Stimulated activated naive B cell treated with anti-CD40 and anti-IgM and Interleukin-4, amounts not matched to agents 10 μg/mL and 1 μg/mL and 100 μg/mL, for 72 hours (primary cell): Measurements from ENCODE around the gene ASB13.
A peak's percentile ranks its signal among the peaks of the same experiment; 100 is the strongest.

Experiments used
- ATAC-seq, 2 donors: fragments of 150-1000 bp; cut with Tn5 transposase; replicated peaks; 2 replicates each; pipeline ENCODE4 v1.10.0; 2021; ENCODE audit warnings: moderate library complexity in 1 of 2
- DNase-seq: peaks from one replicate; pipeline ENCODE4 v3.0.0; 2021
- H3K27ac Mint-ChIP-seq: one replicate; pipeline ENCODE4 v1.8.0; 2022; ENCODE audit warnings: mild to moderate bottlenecking, mixed read lengths
- H3K27me3 Mint-ChIP-seq, 2 donors: one replicate each; pipeline ENCODE4 v1.8.0; 2022; ENCODE audit warnings: mixed read lengths in 2 of 2
- H3K36me3 Mint-ChIP-seq, 2 donors: one replicate each; pipeline ENCODE4 v1.8.0; 2022; ENCODE audit warnings: mixed read lengths in 2 of 2, mild to moderate bottlenecking in 1 of 2
- H3K4me1 Mint-ChIP-seq, 2 donors: one replicate each; pipeline ENCODE4 v1.8.0; 2022; ENCODE audit warnings: mixed read lengths in 2 of 2, mild to moderate bottlenecking in 1 of 2
- H3K4me3 Mint-ChIP-seq, 2 donors: one replicate each; pipeline ENCODE4 v1.8.0; 2022; ENCODE audit warnings: mild to moderate bottlenecking in 2 of 2, mixed read lengths in 2 of 2, moderate library complexity in 1 of 2
- H3K9me3 Mint-ChIP-seq, 2 donors: one replicate each; pipeline ENCODE4 v1.8.0; 2022; ENCODE audit warnings: mixed read lengths in 2 of 2, mild to moderate bottlenecking in 1 of 2

Gene ASB13

GRCh38 chr10:5666008-5666840, at the start of gene ASB13:
TSS of gene ASB13 (minus strand) at chr10:5666595. CDS start at chr10:5666551, 44 bp downstream.
- H3K36me3 Mint-ChIP-seq: peaks cover 0 to 4% of the 10 kb centered on the region in 2 donors
- ATAC-seq: peak; percentile 87
- DNase-seq: peak; percentile 30
- H3K4me1 Mint-ChIP-seq: peaks cover 15 to 30% of the 10 kb centered on the region in 2 donors
- peak within 1 kb of the TSS; percentile 59 for H3K27ac Mint-ChIP-seq
- no peaks in the 10 kb centered on the region for H3K27me3 Mint-ChIP-seq
- H3K4me3 Mint-ChIP-seq: peak within 1 kb of the TSS; percentile 88 to 93
- H3K9me3 Mint-ChIP-seq: no peaks in the 10 kb centered on the region

GRCh38 chr10:5711642-5712041, 45.2 kb upstream of the ASB13 start:
- ATAC-seq (no peak), DNase-seq (no peak)
- Mint-ChIP-seq H3K4me1 (peaks cover 34 to 59% of the 10 kb centered on the region in 2 donors), H3K27ac (no peak overlapping the region), H3K36me3 (peaks cover 5 to 24% of the 10 kb centered on the region in 2 donors), H3K27me3 (no peaks in the 10 kb centered on the region), H3K4me3 (no peak overlapping the region), H3K9me3 (no peaks in the 10 kb centered on the region)

- ATAC-seq (no peak), DNase-seq (no peak)
- H3K36me3 Mint-ChIP-seq: peaks cover 5 to 24% of the 10 kb centered on the region in 2 donors
- H3K9me3 Mint-ChIP-seq: no peaks in the 10 kb centered on the region
- H3K4me1 Mint-ChIP-seq: peaks cover 34 to 59% of the 10 kb centered on the region in 2 donors
- H3K27ac Mint-ChIP-seq: no peak overlapping the region
- H3K27me3 Mint-ChIP-seq: no peaks in the 10 kb centered on the region
- no peak overlapping the region for H3K4me3 Mint-ChIP-seq
Measured at GRCh38 chr10:5710859-5711258, 44.5 kb upstream of the ASB13 start.

DNA sequence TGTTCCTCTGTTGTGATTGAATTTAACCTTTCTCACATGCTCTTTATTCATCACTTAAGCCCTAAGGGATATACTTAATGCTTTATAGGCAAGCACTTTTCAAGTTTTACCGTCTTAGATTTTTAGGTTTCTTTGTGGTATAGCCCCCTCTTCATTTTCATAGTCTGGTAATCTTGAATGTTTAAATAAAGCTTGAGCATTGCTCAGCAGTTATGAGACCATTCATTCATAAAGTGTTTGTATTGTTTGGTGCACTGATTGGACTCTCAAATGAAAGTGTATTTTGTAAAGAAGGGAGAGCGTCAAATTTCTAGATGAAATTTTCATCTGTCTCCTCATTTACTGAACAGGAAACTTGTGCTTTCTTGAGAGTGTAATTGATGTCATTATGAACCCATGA, 43.5 kb upstream of the ASB13 start:
- Mint-ChIP-seq H3K27me3 (no peaks in the 10 kb centered on the region), H3K27ac (no peak overlapping the region), H3K4me1 (peaks cover 33 to 62% of the 10 kb centered on the region in 2 donors), H3K4me3 (no peak overlapping the region), H3K9me3 (no peaks in the 10 kb centered on the region), H3K36me3 (peaks cover 4 to 23% of the 10 kb centered on the region in 2 donors)
- ATAC-seq (no peak), DNase-seq (no peak)

DNA sequence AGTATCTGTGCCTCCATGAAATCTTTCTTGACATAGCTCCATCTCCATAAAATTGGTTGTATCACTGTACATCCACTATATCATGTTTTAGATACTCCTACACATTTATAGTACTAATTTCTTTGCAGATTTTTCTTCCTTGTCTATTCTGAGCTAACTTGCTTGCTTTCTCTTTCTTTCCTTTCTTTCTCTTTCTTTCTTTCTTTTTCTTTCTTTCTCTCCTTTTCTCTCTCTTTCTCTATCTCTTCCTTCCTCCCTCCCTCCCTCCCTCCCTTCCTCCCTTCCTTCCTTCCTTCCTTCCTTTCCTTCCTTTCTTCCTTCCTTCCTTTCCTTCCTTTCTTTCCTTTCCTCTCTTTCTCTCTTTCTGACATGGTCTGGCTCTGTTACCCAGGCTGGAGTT, 42.0 kb upstream of the ASB13 start:
- DNase-seq (no peak), ATAC-seq (no peak)
- Mint-ChIP-seq H3K27me3 (no peaks in the 10 kb centered on the region), H3K4me3 (no peak overlapping the region), H3K27ac (no peak overlapping the region), H3K9me3 (no peaks in the 10 kb centered on the region), H3K36me3 (peaks cover 2 to 23% of the 10 kb centered on the region in 2 donors), H3K4me1 (peaks cover 32 to 57% of the 10 kb centered on the region in 2 donors)

- peaks cover 9 to 10% of the 10 kb centered on the region in 2 donors for H3K36me3 Mint-ChIP-seq
- ATAC-seq (no peak), DNase-seq (no peak)
- H3K27ac Mint-ChIP-seq: no peak overlapping the region
- H3K9me3 Mint-ChIP-seq: no peaks in the 10 kb centered on the region
- no peaks in the 10 kb centered on the region for H3K27me3 Mint-ChIP-seq
- H3K4me3 Mint-ChIP-seq: no peak overlapping the region
- H3K4me1 Mint-ChIP-seq: peaks cover 18 to 37% of the 10 kb centered on the region in 2 donors
Measured at GRCh38 chr10:5698062-5698461, 31.7 kb upstream of the ASB13 start.

DNA sequence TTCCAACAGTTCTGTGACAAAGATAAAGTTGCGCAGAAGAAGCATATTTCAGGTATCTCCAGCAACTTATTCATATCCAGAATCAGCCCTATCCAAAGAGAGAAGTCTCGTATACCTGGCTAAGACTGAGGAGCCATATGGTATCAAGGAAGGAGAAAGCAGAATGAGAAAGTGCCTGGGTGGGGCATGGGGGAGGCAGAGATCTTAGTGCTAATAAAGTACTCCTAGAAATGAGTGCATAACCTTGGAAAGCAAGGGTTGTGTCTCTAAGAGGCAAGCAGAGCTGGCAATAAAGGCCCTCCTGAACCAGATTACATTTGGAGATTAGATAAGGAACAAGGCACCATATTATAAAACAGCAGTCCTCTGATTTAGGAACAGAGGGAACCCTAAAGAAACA, 30.9 kb upstream of the ASB13 start:
- no peaks in the 10 kb centered on the region for H3K27me3 Mint-ChIP-seq
- ATAC-seq: no peak
- H3K9me3 Mint-ChIP-seq: no peaks in the 10 kb centered on the region
- H3K36me3 Mint-ChIP-seq: peaks cover 9 to 10% of the 10 kb centered on the region in 2 donors
- DNase-seq: no peak
- no peak overlapping the region for H3K4me3 Mint-ChIP-seq
- peaks cover 22 to 45% of the 10 kb centered on the region in 2 donors for H3K4me1 Mint-ChIP-seq
- H3K27ac Mint-ChIP-seq: no peak overlapping the region

GRCh38 chr10:5694573-5694972, 28.2 kb upstream of the ASB13 start:
- H3K4me3 Mint-ChIP-seq: no peak overlapping the region
- peaks cover 9 to 10% of the 10 kb centered on the region in 2 donors for H3K36me3 Mint-ChIP-seq
- H3K27ac Mint-ChIP-seq: no peak overlapping the region
- DNase-seq (no peak), ATAC-seq (no peak)
- H3K27me3 Mint-ChIP-seq: no peaks in the 10 kb centered on the region
- no peaks in the 10 kb centered on the region for H3K9me3 Mint-ChIP-seq
- peaks cover 25 to 54% of the 10 kb centered on the region in 2 donors for H3K4me1 Mint-ChIP-seq

DNA sequence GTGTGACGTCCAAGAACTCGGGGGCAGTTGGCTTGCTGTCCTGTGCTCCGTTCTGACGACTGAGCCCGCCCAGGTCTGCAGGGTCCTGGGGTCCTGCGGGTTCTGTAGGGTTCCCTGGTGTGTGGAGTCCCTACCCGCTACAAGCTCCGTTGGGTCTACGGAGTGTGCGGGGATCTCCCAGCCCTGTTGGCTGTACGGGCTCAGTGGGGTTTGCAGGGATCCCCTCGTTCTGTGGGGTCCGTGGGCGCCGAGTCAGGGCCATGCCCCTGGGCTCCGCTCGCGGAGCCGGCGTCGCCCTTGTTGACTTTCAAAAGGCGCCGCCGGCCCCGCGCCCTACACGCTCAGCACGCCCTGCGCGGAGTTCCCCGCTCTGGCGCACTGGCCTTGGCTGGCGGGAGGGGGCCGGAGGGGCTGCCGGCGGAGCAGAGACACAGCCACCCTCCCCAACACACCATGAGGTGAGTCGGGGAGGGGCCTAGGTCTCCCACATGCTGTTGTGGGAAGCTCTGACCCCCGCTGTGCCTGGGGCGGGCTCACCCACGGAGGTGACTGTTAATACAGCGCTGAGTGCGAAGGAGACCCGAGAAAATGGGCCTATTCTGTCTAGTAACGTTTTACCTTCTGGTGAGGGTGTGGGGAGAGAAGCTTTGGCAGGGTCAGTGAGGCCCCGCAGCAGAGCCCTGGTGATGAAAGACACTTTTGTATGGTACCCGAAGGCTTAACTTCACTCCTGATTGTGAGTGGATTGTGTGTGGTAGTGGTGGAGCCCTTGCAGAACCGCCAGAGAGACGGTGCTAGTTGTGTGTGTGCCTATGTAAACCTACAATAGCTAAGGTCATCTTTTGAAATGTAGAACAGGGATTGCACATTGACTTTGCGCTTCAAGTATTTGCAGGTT, 26.3 kb upstream of the ASB13 start:
- ATAC-seq: peak; percentile 90 to 94

DNA sequence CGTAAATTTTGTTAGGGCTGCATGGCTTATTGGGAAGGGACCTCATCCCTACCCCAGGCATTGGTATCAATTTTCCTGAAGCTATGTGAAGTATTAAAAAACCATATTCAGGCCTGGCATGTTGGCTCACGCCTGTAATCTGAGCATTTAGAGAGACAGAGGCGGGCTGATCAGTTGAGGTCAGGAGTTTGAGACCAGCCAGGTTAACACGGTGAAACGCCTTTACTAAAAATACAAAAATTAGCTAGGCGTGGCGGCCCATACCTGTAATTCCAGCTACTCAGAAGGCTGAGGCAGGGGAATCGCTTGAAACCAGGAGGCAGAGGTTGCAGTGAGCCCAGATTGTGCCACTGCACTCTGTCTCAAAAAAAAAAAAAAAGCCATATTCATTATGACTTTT, 25.4 kb upstream of the ASB13 start:
- no peaks in the 10 kb centered on the region for H3K9me3 Mint-ChIP-seq
- no peak overlapping the region for H3K27ac Mint-ChIP-seq
- no peak for ATAC-seq
- H3K4me3 Mint-ChIP-seq: peak overlapping the region in 1 of 2 donors; percentile 19
- peaks cover 24 to 65% of the 10 kb centered on the region in 2 donors for H3K4me1 Mint-ChIP-seq
- no peaks in the 10 kb centered on the region for H3K27me3 Mint-ChIP-seq
- H3K36me3 Mint-ChIP-seq: peaks cover 5 to 10% of the 10 kb centered on the region in 2 donors
- DNase-seq: no peak

More for the DNA sequence above, 26.3 kb upstream of the ASB13 start:
- peak overlapping the region; percentile 83 for H3K27ac Mint-ChIP-seq
- DNase-seq: peak; percentile 57
- H3K4me1 Mint-ChIP-seq: peaks cover 29 to 67% of the 10 kb centered on the region in 2 donors
- peak overlapping the region; percentile 69 to 86 for H3K4me3 Mint-ChIP-seq
- no peaks in the 10 kb centered on the region for H3K9me3 Mint-ChIP-seq
- H3K36me3 Mint-ChIP-seq: peaks cover 5 to 10% of the 10 kb centered on the region in 2 donors
- no peaks in the 10 kb centered on the region for H3K27me3 Mint-ChIP-seq

- Mint-ChIP-seq H3K4me3 (no peak overlapping the region), H3K4me1 (peaks cover 22 to 48% of the 10 kb centered on the region in 2 donors)
Measured at GRCh38 chr10:5688587-5688986, 22.2 kb upstream of the ASB13 start.

DNA sequence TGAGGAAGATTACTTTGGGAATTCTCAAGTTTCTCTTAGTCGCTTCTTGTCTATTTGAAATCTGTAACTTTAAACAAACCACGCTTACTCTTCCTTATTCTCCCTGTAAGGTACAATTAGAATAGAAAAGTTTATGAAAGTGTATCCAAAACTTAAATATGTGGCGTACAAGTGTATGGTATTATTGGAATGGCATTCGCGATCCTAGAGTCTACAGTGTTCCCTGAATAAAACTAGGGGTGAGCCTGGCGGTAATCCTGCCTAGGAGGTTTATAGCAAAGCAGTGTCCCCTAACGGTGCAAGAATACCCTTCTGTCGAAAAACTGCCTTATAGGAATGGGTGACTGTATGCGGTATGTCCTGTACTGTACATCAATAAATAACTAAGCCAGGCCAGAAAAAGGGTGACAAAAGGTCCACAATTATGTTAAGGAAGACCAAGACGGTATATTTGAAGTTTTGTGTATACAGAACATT, 19.4 kb upstream of the ASB13 start:
- DNase-seq: no peak
- Mint-ChIP-seq H3K27ac (peak overlapping the region; percentile 100), H3K4me3 (peak overlapping the region; percentile 86 to 96), H3K9me3 (no peaks in the 10 kb centered on the region), H3K27me3 (no peaks in the 10 kb centered on the region), H3K4me1 (peaks cover 15 to 26% of the 10 kb centered on the region in 2 donors), H3K36me3 (peaks cover 0 to 11% of the 10 kb centered on the region in 2 donors)
- no peak for ATAC-seq

More at GRCh38 chr10:5688587-5688986, 22.2 kb upstream of the ASB13 start:
- DNase-seq (no peak), ATAC-seq (no peak)
- Mint-ChIP-seq H3K36me3 (peaks cover 0 to 11% of the 10 kb centered on the region in 2 donors), H3K27me3 (no peaks in the 10 kb centered on the region), H3K27ac (no peak overlapping the region), H3K9me3 (no peaks in the 10 kb centered on the region)

DNA sequence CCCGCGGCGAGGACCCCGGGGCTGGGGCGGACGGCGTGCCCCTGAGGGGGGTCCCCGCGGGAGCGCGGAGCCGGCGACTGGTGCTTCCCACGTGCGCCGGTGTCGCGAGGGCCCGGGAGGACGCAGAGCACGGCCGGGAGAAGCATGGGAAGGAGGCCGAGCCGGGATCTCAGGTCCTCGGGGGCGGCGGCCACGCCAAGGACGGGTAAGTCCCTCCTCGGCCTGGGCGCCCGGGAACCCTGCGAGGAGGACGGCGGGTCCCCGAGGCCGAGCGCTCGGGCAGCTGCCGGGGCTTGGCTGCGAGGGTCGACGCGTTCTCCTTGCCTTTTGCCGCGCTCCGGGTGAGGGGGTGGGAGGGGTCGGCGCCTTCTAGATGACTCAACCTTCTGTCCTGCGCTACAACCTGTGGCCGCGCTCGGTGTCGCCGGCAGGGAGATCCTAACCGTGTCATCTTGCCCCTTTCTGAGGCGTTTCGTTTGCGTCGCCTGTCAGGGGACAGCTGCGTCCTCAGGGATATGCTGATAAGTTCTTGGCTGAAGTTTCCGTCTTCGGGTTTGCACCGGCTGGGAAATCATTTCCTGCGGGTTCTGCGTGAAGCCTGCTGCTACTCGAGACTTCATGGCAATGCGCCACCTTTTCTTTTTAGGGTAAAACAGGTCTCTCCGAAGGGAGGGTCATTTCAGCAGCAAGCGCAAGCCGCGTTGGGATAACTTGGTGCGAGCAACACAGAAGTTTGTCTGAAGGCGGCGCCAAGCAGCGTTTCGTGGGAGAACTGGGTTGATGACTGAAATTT, 18.8 kb upstream of the ASB13 start:
- ATAC-seq (peak; percentile 85 to 88), DNase-seq (peak; percentile 85)
- Mint-ChIP-seq H3K27me3 (no peaks in the 10 kb centered on the region), H3K36me3 (peaks cover 0 to 11% of the 10 kb centered on the region in 2 donors), H3K9me3 (no peaks in the 10 kb centered on the region), H3K4me3 (peak overlapping the region; percentile 86 to 96), H3K27ac (peak overlapping the region; percentile 100), H3K4me1 (peaks cover 15 to 26% of the 10 kb centered on the region in 2 donors)
